ENCODE data around the gene BCAS3.

BCAS3 gene

DNA sequence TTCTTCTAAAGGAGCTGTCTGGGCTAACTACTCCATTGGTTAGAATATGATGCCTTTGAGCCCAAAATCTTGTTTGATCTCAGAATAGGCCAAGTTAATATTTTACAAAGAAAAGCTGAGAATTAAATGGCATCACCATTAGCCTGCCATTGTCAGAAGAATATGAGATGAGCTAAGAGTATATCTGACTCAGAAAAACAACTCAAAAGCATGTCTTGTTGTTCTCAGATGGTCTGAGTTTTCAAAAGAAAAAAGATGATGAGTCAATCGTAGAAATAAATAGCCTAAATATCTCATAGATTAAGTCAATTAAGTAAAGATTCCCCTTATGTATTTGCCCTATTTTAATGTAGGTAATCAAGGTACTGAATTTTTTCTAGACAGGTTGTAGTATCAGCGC lies 524.9 kb downstream of the BCAS3 start:
- TF ChIP-seq, protein P1, sequence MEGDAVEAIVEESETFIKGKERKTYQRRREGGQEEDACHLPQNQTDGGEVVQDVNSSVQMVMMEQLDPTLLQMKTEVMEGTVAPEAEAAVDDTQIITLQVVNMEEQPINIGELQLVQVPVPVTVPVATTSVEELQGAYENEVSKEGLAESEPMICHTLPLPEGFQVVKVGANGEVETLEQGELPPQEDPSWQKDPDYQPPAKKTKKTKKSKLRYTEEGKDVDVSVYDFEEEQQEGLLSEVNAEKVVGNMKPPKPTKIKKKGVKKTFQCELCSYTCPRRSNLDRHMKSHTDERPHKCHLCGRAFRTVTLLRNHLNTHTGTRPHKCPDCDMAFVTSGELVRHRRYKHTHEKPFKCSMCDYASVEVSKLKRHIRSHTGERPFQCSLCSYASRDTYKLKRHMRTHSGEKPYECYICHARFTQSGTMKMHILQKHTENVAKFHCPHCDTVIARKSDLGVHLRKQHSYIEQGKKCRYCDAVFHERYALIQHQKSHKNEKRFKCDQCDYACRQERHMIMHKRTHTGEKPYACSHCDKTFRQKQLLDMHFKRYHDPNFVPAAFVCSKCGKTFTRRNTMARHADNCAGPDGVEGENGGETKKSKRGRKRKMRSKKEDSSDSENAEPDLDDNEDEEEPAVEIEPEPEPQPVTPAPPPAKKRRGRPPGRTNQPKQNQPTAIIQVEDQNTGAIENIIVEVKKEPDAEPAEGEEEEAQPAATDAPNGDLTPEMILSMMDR (IDR thresholded peaks at IDR 0.05; ENCODE audit: extremely low read depth, missing control alignments), result no peak
- DNase-seq (ENCODE audit: low spot score), result no peak

DNA sequence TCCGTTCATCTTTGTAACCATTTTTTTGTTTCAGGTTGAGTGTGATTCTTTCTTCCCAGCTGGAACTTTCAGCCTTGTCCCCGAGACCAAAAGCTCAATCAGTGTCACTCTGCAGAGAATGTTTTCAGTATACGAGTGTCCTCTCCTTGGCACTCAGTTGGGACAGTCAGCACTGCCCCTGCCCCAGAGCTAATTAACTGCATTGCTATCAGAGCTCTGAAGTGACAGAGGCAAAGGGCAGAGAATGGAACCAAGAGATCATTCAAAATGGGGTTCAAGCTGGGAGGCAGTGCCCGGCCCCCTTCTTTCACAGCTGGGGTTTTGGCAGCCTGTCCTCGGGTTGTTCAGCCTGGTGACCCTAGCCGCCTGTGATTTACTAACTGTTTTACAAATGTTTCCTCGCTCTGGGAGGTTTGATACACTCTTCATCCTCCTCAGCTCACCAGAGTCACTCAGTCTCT lies 526.0 kb downstream of the BCAS3 start:
- TF ChIP-seq, protein P1 (IDR thresholded peaks at IDR 0.05; ENCODE audit: extremely low read depth, missing control alignments), result no peak
- DNase-seq (ENCODE audit: low spot score), result no peak

GRCh38 chr17:61204456-61204855 lies 526.8 kb downstream of the BCAS3 start:
- TF ChIP-seq, protein P1 (IDR thresholded peaks at IDR 0.05; ENCODE audit: extremely low read depth, missing control alignments), result no peak
- no peak for DNase-seq (ENCODE audit: low spot score)

GRCh38 chr17:61205401-61205800 lies 527.8 kb downstream of the BCAS3 start:
- TF ChIP-seq, protein P1 (IDR thresholded peaks at IDR 0.05; ENCODE audit: extremely low read depth, missing control alignments), result no peak
- no peak for DNase-seq (ENCODE audit: low spot score)

DNA sequence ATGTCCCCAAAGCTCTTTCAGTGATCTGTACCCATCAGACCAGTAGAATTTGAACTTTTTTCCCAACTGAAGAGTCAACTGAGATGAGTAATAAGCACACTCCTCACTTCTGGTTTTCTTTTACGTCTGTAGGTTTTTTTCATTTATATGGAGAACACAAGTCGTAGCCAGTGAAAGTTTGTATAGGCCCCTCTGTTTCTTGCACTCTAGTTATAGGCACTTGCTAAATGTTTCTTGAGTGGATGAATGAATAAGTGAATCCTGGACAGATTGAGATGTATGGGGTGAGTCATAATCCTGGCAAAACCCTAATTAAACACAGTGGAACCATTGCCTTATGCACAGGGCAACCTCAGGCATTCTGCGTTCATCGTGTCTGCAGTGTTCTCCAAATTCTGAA lies 528.3 kb downstream of the BCAS3 start:
- no peak for DNase-seq (ENCODE audit: low spot score)
- TF ChIP-seq, protein P1 (IDR thresholded peaks at IDR 0.05; ENCODE audit: extremely low read depth, missing control alignments), result no peak

- no peak for DNase-seq (ENCODE audit: low spot score)
- TF ChIP-seq, protein P1 (IDR thresholded peaks at IDR 0.05; ENCODE audit: extremely low read depth, missing control alignments), result no peak
Measured at GRCh38 chr17:61206922-61207321, 529.3 kb downstream of the BCAS3 start.

- TF ChIP-seq, protein P1 (IDR thresholded peaks at IDR 0.05; ENCODE audit: extremely low read depth, missing control alignments), result no peak
- no peak for DNase-seq (ENCODE audit: low spot score)
Measured at GRCh38 chr17:61208301-61209105, 530.9 kb downstream of the BCAS3 start.

All from GM20000 (cell line).